GM12801 (cell line): ENCODE measurements around the gene SHTN1.

Source experiments
- CTCF ChIP-seq: IDR thresholded peaks from one replicate; pipeline ENCODE4 v1.5.1; 2011; ENCODE audit warnings: control low read depth; ENCODE audit not compliant: insufficient read length; ENCODE audit errors: extremely low read depth

Gene SHTN1

GRCh38 chr10:117004227-117005025 lies 561 bp downstream of the SHTN1 start:
- TF ChIP-seq CTCF: no peak

- no peak for TF ChIP-seq CTCF
Measured at GRCh38 chr10:117003336-117003735, 1.7 kb downstream of the SHTN1 start.

- no peak for TF ChIP-seq CTCF
Measured at GRCh38 chr10:117002206-117002605, 2.8 kb downstream of the SHTN1 start.

GRCh38 chr10:117001144-117001543 lies 3.8 kb downstream of the SHTN1 start:
- TF ChIP-seq CTCF: no peak

GRCh38 chr10:117000580-117000979 lies 4.4 kb downstream of the SHTN1 start:
- no peak for TF ChIP-seq CTCF

GRCh38 chr10:116998172-116998571 lies 6.8 kb downstream of the SHTN1 start:
- no peak for TF ChIP-seq CTCF

- no peak for TF ChIP-seq CTCF
Measured at GRCh38 chr10:116997015-116997414, 8.0 kb downstream of the SHTN1 start.
